Measurements from ENCODE around the gene LYL1. TPM values are rescaled to one million over a fixed set of nuclear protein-coding genes. Genes with fewer than 3 reads are reported as not detected.

Gene LYL1
- total RNA-seq, 1 donor, result 305 TPM

- DNase-seq (ENCODE audit: low read depth in 2 of 3, low spot score in 2 of 3), result no peak
These were observed 24.3 kb downstream of the LYL1 start for GRCh38 chr19:13078381-13078780.

GRCh38 chr19:13077240-13077639 is 25.4 kb downstream of the LYL1 start:
- DNase-seq (ENCODE audit: low read depth in 2 of 3, low spot score in 2 of 3), result peak in 2 of 3 donors; percentile 56 to 84

DNA sequence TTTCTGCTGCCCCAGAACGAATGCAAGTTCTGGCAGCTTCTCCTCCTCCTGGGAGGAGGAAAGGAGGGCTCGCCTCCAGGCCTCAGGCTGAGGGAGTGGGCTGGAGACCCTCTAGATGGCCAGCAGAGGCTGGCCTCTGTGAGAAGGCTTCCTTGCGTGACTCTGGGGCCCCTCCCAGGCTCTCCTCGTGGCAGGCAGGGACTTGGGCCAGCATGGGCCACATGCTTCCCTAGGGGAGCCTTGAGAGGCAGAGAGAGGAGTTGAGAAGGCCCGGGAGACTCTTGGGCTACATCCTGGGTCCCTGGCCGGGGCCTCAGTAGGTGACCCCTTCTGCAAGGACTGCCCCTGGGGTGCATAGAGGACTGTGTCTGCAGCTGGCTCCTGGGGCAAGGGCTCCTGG is 25.9 kb downstream of the LYL1 start:
- DNase-seq (ENCODE audit: low read depth in 2 of 3, low spot score in 2 of 3), result no peak

DNA sequence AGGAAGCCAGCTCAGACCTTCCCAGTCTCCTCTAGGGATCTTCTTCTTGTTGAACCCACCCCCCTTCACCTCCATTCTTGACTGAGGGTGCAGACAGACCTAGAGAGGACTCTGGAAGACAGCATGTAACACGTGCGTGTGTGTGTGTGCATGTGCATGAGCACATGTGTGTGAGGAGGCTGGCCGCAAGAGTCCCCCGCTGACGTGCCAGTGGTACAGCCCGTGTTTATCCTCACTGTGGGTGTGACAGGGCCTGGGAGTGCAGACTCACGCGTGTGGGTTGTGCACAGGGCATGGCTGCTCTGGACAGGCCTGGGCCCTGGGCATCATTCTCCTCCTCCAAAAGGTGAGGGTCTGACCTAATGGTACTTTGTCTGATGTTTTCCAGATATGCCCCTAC is 26.3 kb downstream of the LYL1 start:
- DNase-seq (ENCODE audit: low read depth in 2 of 3, low spot score in 2 of 3), result no peak

DNA sequence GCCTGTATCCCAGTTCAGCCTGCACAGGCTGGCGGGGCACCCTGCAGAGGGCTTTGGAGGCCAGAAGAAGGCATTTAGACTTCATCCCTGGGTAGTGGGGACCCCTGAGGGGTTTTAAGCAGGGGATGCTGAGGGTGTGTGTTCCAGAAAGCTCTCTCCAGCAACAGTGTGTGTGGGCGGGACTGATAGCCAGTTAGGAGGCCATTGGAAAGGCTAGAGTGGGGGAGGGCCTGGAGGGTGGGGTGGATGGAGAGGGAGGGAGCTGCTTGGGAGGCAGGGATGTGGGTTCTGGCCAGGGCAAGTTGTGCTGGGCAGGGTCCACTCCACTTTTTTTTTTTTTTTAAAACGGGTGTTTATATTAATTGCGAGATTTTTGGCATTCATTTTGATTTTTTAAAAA is 28.3 kb downstream of the LYL1 start:
- DNase-seq (ENCODE audit: low read depth in 2 of 3, low spot score in 2 of 3), result no peak

- DNase-seq (ENCODE audit: low read depth in 2 of 3, low spot score in 2 of 3), result no peak
These were observed 29.4 kb downstream of the LYL1 start for GRCh38 chr19:13073263-13073662.

DNA sequence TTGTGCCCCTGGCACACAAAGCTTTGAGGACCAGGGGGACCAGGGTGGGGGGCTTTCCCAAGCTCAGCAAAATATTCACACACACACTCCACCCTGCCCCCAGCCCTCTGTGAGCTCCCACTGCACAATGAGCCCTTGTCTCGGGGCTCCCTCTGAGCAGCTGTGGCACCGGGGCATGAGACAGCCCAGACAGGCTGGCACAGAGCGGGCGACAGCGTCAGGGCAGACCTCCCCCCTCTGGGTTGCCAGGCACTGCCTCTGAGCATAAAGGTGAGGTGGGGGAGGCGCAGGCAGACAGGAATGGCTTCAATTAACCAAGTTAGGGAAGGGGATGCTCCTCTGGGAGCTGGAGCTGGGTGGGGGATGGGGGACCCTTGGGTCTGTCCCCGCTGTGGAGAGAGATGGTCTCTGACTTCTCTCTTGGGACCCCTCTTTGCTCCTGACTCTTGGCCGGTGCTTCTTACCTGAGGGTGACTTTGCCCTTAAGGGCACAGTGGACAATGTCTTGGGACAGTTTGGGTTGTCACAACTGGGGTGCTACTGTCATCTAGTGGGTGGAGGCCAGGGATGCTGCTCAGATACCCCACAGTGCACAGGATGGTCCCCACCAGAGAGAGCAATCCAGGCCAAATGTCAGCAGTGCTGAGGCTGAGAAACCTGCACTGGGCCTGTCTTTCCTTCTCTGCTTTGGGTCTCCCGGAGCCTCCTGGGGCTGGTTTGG is 30.3 kb downstream of the LYL1 start:
- no peak for DNase-seq (ENCODE audit: low read depth in 2 of 3, low spot score in 2 of 3)

DNA sequence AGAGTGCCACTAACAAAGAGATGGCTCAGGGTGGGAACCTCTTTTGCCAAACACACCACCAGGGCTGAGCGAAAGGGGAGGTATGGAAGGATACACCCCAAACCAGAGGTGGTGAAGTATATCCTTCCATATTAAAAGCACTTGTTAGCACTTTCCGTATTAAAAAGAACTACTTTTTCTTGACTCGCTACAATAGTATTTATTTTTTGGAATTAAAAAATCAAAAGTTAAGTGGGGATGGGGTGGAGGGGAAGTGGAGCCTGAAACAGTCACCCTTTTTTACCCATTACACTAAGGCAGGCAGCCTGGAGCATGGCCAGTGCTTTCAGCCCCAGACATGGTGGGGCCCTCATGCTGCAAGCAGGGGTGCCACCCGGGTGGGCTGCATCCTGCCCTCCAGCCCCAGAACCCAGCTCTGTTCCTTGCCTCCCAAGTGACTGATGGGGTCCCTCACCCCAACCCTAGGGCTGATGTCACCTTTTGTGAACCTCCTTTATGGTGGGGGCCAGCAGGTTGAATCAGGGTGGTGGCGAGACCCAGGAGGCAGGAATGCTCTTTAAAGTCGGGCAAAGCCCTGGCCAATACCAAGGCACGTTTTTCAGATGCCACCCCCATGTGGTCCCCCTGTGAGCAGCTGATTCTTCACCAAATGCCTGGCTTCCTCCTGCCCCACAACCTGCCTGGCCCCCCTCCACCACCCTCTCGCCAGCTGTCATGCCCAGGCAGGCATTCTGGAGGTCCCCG is 31.0 kb downstream of the LYL1 start:
- peak in 1 of 3 donors; percentile 21 for DNase-seq (ENCODE audit: low read depth in 2 of 3, low spot score in 2 of 3)

GRCh38 chr19:13070425-13071140 is 32.1 kb downstream of the LYL1 start:
- no peak for DNase-seq (ENCODE audit: low read depth in 2 of 3, low spot score in 2 of 3)

DNA sequence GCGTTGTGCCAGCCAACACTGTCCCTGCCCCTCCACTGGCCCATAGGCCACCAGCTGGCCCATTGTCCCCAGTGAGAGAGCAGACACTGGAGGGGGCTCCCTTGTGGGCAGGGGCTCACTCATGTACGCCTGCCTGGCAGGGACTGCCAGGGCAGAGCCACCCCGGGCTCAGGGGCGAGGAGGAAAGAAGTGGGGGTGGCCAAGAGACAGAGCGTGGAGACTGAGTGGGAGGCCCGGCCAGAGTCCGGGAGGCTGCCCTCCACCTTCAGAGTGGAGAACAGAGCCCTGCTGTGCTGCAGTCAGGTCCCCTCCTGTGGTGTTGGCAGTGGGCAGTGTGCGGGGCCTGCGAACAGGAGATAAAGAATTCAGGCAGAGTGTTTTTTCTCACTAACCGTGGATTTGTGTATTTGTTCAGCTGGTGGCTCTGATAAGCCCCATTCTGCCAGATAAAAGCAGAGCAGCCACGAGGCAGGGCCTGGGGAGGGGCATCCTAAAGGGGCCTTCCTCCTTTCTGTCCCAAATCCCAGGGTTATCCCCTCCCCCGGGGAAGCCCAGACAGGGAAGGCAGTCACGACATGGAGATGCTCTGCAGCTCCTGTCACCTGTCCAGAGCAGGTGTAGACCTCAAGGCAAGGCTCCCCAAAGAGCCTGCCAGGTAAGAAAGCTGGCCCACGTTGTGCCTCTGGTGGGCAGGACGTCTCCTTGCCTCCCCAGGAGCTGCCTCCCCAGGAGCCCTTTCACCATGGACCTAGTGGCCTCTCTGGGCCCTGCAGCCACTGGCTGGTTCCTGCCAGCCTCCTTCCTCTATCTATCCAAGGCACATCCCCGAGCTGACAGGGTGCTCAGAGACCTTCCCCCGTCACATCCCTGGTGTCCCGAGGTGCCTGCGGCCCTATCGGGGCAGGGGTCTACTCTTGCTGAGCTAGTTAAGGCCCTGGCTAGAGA is 33.0 kb downstream of the LYL1 start:
- peak in 2 of 3 donors; percentile 74 to 85 for DNase-seq (ENCODE audit: low read depth in 2 of 3, low spot score in 2 of 3)

GRCh38 chr19:13068085-13068846 is 34.4 kb downstream of the LYL1 start:
- no peak for DNase-seq (ENCODE audit: low read depth in 2 of 3, low spot score in 2 of 3)

- no peak for DNase-seq (ENCODE audit: low read depth in 2 of 3, low spot score in 2 of 3)
These were observed 35.5 kb downstream of the LYL1 start for GRCh38 chr19:13066933-13067807.

- no peak for DNase-seq (ENCODE audit: low read depth in 2 of 3, low spot score in 2 of 3)
These were observed 36.4 kb downstream of the LYL1 start for GRCh38 chr19:13066226-13066625.

DNA sequence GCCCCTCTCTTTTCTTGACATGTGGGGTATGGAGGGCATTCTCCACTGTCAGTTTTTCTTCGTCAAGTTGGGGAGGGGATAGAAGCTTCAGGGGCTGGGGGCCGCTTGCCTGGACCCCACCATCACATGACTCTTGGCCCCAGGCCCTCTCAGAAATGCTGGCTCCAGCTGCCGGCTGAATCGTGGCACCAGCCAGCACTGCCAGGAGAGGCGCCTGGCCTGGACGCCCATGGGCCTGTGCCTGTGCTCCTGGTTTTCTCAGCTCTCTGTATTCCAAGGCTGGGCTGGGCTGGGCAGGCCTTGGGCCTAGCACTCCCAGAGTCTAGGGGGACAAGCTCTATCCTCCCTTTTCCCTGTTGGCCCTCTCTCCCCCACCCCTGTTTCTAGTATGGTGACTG is 38.6 kb downstream of the LYL1 start:
- DNase-seq (ENCODE audit: low read depth in 2 of 3, low spot score in 2 of 3), result no peak

GRCh38 chr19:13063461-13064091 is 39.1 kb downstream of the LYL1 start:
- DNase-seq (ENCODE audit: low read depth in 2 of 3, low spot score in 2 of 3), result no peak

GRCh38 chr19:13062317-13062716 is 40.3 kb downstream of the LYL1 start:
- DNase-seq (ENCODE audit: low read depth in 2 of 3, low spot score in 2 of 3), result no peak

GRCh38 chr19:13060964-13061927 is 41.4 kb downstream of the LYL1 start:
- peak; percentile 65 to 76 (median 75) for DNase-seq (ENCODE audit: low read depth in 2 of 3, low spot score in 2 of 3)

Data from hematopoietic multipotent progenitor cell (in vitro differentiated cells).